IMR-90 (cell line): ENCODE data around the gene OR6B1. TPM values are rescaled to one million over a fixed set of nuclear protein-coding genes. Genes with fewer than 3 reads are reported as not detected.

Source experiments
- ATAC-seq: fragments of 200-7000 bp; cut with Tn5 transposase; 2 replicates; pipeline ENCODE4 v1.9.1; 2020; ENCODE audit warnings: low read depth, mild to moderate bottlenecking, moderate library complexity
- BruUV-seq: library from RNA; stranded (reverse); fragments of 400-500 nt; replicated peaks from 2 replicates; lab custom pipeline; 2021; lab: Mats Ljungman, UMichigan
- CTCF ChIA-PET: fragments of 300-600 bp; formaldehyde crosslinking; extraction: SDS; loops from one replicate; lab custom pipeline; 2021; ENCODE audit warnings: antibody characterized with exemption; lab: Yijun Ruan, JAX
- POLR2A ChIA-PET: fragments of 300-600 bp; sonication (Branson Sonifier 250); formaldehyde crosslinking; loops from one replicate; lab custom pipeline; 2022; ENCODE audit warnings: antibody characterized with exemption; ENCODE audit not compliant: unreplicated experiment; lab: Charles Lee
- DNase-seq: peaks from one replicate; pipeline ENCODE4 v3.0.0; 2013
- H2AFZ ChIP-seq: replicated peaks from 2 replicates; pipeline ENCODE3; 2013; ENCODE audit warnings: low read length, mild to moderate bottlenecking; ENCODE audit not compliant: poor library complexity
- H2AK5ac ChIP-seq: 2 replicates; pipeline ENCODE4 v1.6.1; 2013; ENCODE audit warnings: low read depth, low read length, inconsistent platforms
- H2AK9ac ChIP-seq: replicated peaks from 2 replicates; pipeline ENCODE3; 2013; ENCODE audit warnings: mild to moderate bottlenecking, low read depth, low read length, moderate library complexity; ENCODE audit not compliant: poor library complexity
- H2BK120ac ChIP-seq: 2 replicates; pipeline ENCODE4 v1.6.1; 2013; ENCODE audit warnings: low read depth, low read length, inconsistent platforms
- H2BK15ac ChIP-seq: 3 replicates; pipeline ENCODE4 v1.6.1; 2013; ENCODE audit warnings: low read depth, low read length, inconsistent platforms
- H2BK20ac ChIP-seq: 2 replicates; pipeline ENCODE4 v1.6.1; 2013; ENCODE audit warnings: low read depth, mild to moderate bottlenecking, inconsistent platforms, low read length, moderate library complexity
- H2BK5ac ChIP-seq: 2 replicates; pipeline ENCODE4 v1.6.1; 2013; ENCODE audit warnings: mild to moderate bottlenecking, low read depth, low read length, inconsistent platforms; ENCODE audit not compliant: poor library complexity, severe bottlenecking
- H3K14ac ChIP-seq: replicated peaks from 2 replicates; pipeline ENCODE4 v1.6.1; 2013; ENCODE audit warnings: low read depth, low read length, inconsistent platforms
- H3K18ac ChIP-seq: 2 replicates; pipeline ENCODE4 v1.6.1; 2013; ENCODE audit warnings: low read depth, low read length, control low read depth
- H3K23ac ChIP-seq: 2 replicates; pipeline ENCODE4 v1.6.1; 2013; ENCODE audit warnings: low read depth, low read length, inconsistent platforms
- H3K27ac ChIP-seq: 2 replicates; pipeline ENCODE4 v1.5.1; 2013; ENCODE audit warnings: mild to moderate bottlenecking, control low read depth, low read length; ENCODE audit not compliant: insufficient read depth
- H3K27me3 ChIP-seq: 2 replicates; pipeline ENCODE4 v1.6.1; 2013; ENCODE audit warnings: low read length; ENCODE audit not compliant: control insufficient read depth, insufficient read depth
- H3K36me3 ChIP-seq: 2 replicates; pipeline ENCODE4 v1.6.1; 2013; ENCODE audit warnings: low read length, mixed read lengths; ENCODE audit not compliant: control insufficient read depth, insufficient read depth
- H3K4ac ChIP-seq: 2 replicates; pipeline ENCODE4 v1.6.1; 2013; ENCODE audit warnings: low read depth, low read length, inconsistent platforms
- H3K4me1 ChIP-seq: 2 replicates; pipeline ENCODE4 v1.6.1; 2013; ENCODE audit warnings: low read length, mixed read lengths; ENCODE audit not compliant: control insufficient read depth, insufficient read depth
- H3K4me2 ChIP-seq: 2 replicates; pipeline ENCODE4 v1.6.1; 2013; ENCODE audit warnings: low read depth, mild to moderate bottlenecking, control low read depth, low read length, moderate library complexity
- H3K4me3 ChIP-seq: 2 replicates; pipeline ENCODE4 v1.5.1; 2013; ENCODE audit warnings: low read depth, mild to moderate bottlenecking, control low read depth, low read length, moderate library complexity; ENCODE audit not compliant: insufficient read depth
- H3K56ac ChIP-seq: 2 replicates; pipeline ENCODE4 v1.6.1; 2013; ENCODE audit warnings: low read length, inconsistent platforms; ENCODE audit not compliant: insufficient read depth; ENCODE audit errors: extremely low read depth
- H3K79me1 ChIP-seq, 2 experiments: 2 replicates each; pipeline ENCODE4 v1.6.1; 2013; ENCODE audit warnings: low read length in 2 of 2, inconsistent platforms in 1 of 2, low read depth in 1 of 2
- H3K9ac ChIP-seq: 2 replicates; pipeline ENCODE4 v1.6.1; 2013; ENCODE audit warnings: low read depth, low read length, control low read depth
- H3K9me1 ChIP-seq: 2 replicates; pipeline ENCODE4 v1.6.1; 2013; ENCODE audit warnings: low read length, inconsistent platforms; ENCODE audit not compliant: insufficient read depth
- H3K9me3 ChIP-seq: 2 replicates; pipeline ENCODE4 v1.6.1; 2013; ENCODE audit warnings: low read length; ENCODE audit not compliant: control insufficient read depth, insufficient read depth
- H4K20me1 ChIP-seq: 2 replicates; pipeline ENCODE4 v1.6.1; 2013; ENCODE audit warnings: low read length, inconsistent platforms; ENCODE audit not compliant: insufficient read depth
- H4K5ac ChIP-seq: 2 replicates; pipeline ENCODE4 v1.6.1; 2013; ENCODE audit warnings: mild to moderate bottlenecking, low read depth, low read length, control low read depth
- H4K8ac ChIP-seq, 2 experiments: 2 replicates each; pipeline ENCODE4 v1.6.1; 2013; ENCODE audit warnings: low read depth in 2 of 2, low read length in 2 of 2, control low read depth in 1 of 2, inconsistent platforms in 1 of 2
- H4K91ac ChIP-seq: 2 replicates; pipeline ENCODE4 v1.6.1; 2013; ENCODE audit warnings: low read depth, low read length, inconsistent platforms; ENCODE audit not compliant: insufficient read depth
- BHLHE40 ChIP-seq: fragments of 150-350 bp; IDR thresholded peaks from 2 replicates; pipeline ENCODE4 v1.6.1; 2016; ENCODE audit warnings: mild to moderate bottlenecking, low read depth, low read length
- CEBPB ChIP-seq: IDR thresholded peaks from 2 replicates; pipeline ENCODE4 v1.6.1; 2012; ENCODE audit warnings: low read depth, low read length, improper control_type of control experiment
- CHD1 ChIP-seq: IDR thresholded peaks from 2 replicates; pipeline ENCODE4 v1.6.1; 2012; ENCODE audit warnings: low read depth, low read length, improper control_type of control experiment
- ELK1 ChIP-seq: fragments of 150-350 bp; IDR thresholded peaks from 2 replicates; pipeline ENCODE4 v1.6.1; 2016; ENCODE audit warnings: low read depth, mild to moderate bottlenecking, low read length, moderate library complexity, borderline replicate concordance
- FOS ChIP-seq: fragments of 150-350 bp; IDR thresholded peaks from 2 replicates; pipeline ENCODE4 v1.6.1; 2016; ENCODE audit warnings: low read depth, low read length
- MAFK ChIP-seq: IDR thresholded peaks from 2 replicates; pipeline ENCODE4 v1.6.1; 2012; ENCODE audit warnings: low read depth, low read length, improper control_type of control experiment
- MAZ ChIP-seq: IDR thresholded peaks from 2 replicates; pipeline ENCODE4 v1.6.1; 2012; ENCODE audit warnings: low read depth, mild to moderate bottlenecking, low read length, improper control_type of control experiment, moderate library complexity, borderline replicate concordance
- MXI1 ChIP-seq: IDR thresholded peaks from 2 replicates; pipeline ENCODE4 v1.6.1; 2012; ENCODE audit warnings: low read depth, mild to moderate bottlenecking, low read length, moderate library complexity, borderline replicate concordance
- NFE2L2 ChIP-seq: fragments of 150-350 bp; IDR thresholded peaks from 2 replicates; pipeline ENCODE4 v1.6.1; 2016; ENCODE audit warnings: low read depth, mild to moderate bottlenecking, low read length
- POLR2A ChIP-seq: IDR thresholded peaks from 2 replicates; pipeline ENCODE4 v1.6.1; 2012; ENCODE audit warnings: mild to moderate bottlenecking, low read depth, low read length
- RAD21 ChIP-seq: IDR thresholded peaks from 2 replicates; pipeline ENCODE4 v1.6.1; 2012; ENCODE audit warnings: low read length, improper control_type of control experiment
- RCOR1 ChIP-seq: IDR thresholded peaks from 2 replicates; pipeline ENCODE4 v1.6.1; 2012; ENCODE audit warnings: mild to moderate bottlenecking, low read length, improper control_type of control experiment; ENCODE audit not compliant: insufficient replicate concordance
- RFX5 ChIP-seq: IDR thresholded peaks from 2 replicates; pipeline ENCODE4 v1.8.0; 2012; ENCODE audit warnings: low read depth, mild to moderate bottlenecking, low read length, moderate library complexity
- SMC3 ChIP-seq: fragments of 150-350 bp; IDR thresholded peaks from 2 replicates; pipeline ENCODE4 v1.6.1; 2016; ENCODE audit warnings: low read depth, mild to moderate bottlenecking, antibody characterized with exemption, low read length, moderate library complexity
- USF2 ChIP-seq: fragments of 150-350 bp; IDR thresholded peaks from 2 replicates; pipeline ENCODE4 v1.6.1; 2017; ENCODE audit warnings: mild to moderate bottlenecking, antibody characterized with exemption, low read length, low read depth
- WGBS, 2 experiments: methylation state at CpG; one replicate each; pipeline versions ENCODE4 v1.1.5 to v1.1.7; 2013; ENCODE audit warnings: missing lambda C conversion rate in 2 of 2; ENCODE audit not compliant: insufficient read length in 1 of 2; ENCODE audit errors: extremely low coverage in 2 of 2; 5-methylcytosine and 5-hydroxymethylcytosine counted together
- dilution Hi-C: fragments of 300-500 bp; cut with HindIII; formaldehyde crosslinking; loops from one replicate; pipeline ENCODE4 v1.14.3; 2018; ENCODE audit warnings: low sequenced_read_pairs; ENCODE audit not compliant: unreplicated experiment
- in situ Hi-C: fragments of 300-500 bp; cut with MboI; formaldehyde crosslinking; loops from 3 replicates; pipeline ENCODE4 v1.14.3; 2019; ENCODE audit warnings: low sequenced_read_pairs, inconsistent platforms, mixed read lengths
- intact Hi-C: fragments of 100-400 bp; cut with micrococcal nuclease; formaldehyde crosslinking; loops from 2 replicates; pipeline ENCODE4 v1.10.0; 2022
- polyA plus RNA-seq, 3 experiments: library from polyadenylated mRNA; depleted of rRNA; stranded (reverse); fragments of >200 nt; gene quantifications; 2 replicates each; pipeline ENCODE4 v1.2.3, GENCODE V29; 2012; ENCODE audit warnings: low replicate concordance in 1 of 3
- total RNA-seq: library from RNA; depleted of rRNA; stranded (reverse); fragments of >200 nt; gene quantifications from 2 replicates; pipeline ENCODE4 v1.2.3, GENCODE V29; 2012
- TF ChIP-seq, protein P1 (sequence below): conservative IDR thresholded peaks from 2 replicates; pipeline ENCODE4 v1.5.1; 2012; ENCODE audit warnings: mild to moderate bottlenecking, low read depth, low read length, improper control_type of control experiment

The OR6B1 gene
- total and polyA plus RNA-seq, 2 of the 4 experiments (the other 2 are of a cell fraction), result not detected

DNA sequence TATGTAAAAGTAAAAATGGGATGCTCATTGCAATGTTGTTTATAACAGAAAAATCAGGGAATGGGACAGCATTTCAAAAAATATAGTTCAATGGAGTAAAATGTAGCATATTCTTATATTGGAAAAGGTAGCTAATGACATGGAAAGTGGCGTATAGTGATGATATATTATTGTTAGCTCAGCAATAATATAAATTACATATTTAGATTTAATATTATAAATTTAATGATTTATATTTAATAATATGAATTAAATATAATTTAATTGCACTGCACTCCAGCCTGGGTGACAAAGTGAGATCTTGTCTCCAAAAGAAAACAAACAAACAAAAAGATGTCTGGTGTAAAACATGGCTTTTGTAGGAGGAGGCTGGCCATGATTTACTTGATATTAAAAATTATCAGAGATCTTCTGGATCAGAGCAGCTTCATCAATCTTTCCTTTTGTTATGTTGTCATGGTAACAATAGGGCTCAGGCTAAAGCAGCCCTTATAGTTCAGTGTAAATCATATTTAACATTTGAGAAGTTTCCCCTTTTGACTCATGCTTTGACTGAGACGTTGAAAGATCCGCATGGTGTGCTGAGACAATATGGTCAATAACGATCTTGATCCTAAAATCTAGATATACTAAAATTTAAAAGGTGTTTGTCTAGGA lies 23.2 kb downstream of the OR6B1 start:
- ChIA-PET POLR2A (no interaction called here), CTCF (interaction anchor here (1.2 kb wide), 1 partner anchor 12 kb away, joined by 3 read pairs; no protein-coding TSS in a partner anchor)
- H2AFZ ChIP-seq, result no peak overlapping the region
- H3K9ac ChIP-seq, result no peak overlapping the region
- no peak overlapping the region for H3K4me2 ChIP-seq
- DNase-seq, result no peak
- H2BK15ac ChIP-seq, result no peak overlapping the region
- H4K8ac ChIP-seq, result no peak overlapping the region
- H4K91ac ChIP-seq, result no peak overlapping the region
- no peaks in the 10 kb centered on the region for H3K9me1 ChIP-seq
- no peak overlapping the region for H2BK5ac ChIP-seq
- no peak overlapping the region for H3K18ac ChIP-seq
- TF ChIP-seq SMC3 (no peak), RCOR1 (no peak), FOS (no peak), CHD1 (no peak), CEBPB (no peak), POLR2A (no peak), RFX5 (no peak), ELK1 (no peak), RAD21 (no peak), MAZ (no peak), MXI1 (no peak), BHLHE40 (no peak), MAFK (no peak), NFE2L2 (no peak), USF2 (no peak)
- TF ChIP-seq, protein P1, sequence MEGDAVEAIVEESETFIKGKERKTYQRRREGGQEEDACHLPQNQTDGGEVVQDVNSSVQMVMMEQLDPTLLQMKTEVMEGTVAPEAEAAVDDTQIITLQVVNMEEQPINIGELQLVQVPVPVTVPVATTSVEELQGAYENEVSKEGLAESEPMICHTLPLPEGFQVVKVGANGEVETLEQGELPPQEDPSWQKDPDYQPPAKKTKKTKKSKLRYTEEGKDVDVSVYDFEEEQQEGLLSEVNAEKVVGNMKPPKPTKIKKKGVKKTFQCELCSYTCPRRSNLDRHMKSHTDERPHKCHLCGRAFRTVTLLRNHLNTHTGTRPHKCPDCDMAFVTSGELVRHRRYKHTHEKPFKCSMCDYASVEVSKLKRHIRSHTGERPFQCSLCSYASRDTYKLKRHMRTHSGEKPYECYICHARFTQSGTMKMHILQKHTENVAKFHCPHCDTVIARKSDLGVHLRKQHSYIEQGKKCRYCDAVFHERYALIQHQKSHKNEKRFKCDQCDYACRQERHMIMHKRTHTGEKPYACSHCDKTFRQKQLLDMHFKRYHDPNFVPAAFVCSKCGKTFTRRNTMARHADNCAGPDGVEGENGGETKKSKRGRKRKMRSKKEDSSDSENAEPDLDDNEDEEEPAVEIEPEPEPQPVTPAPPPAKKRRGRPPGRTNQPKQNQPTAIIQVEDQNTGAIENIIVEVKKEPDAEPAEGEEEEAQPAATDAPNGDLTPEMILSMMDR, result no peak
- H4K5ac ChIP-seq, result no peak overlapping the region
- H2AK9ac ChIP-seq, result no peak overlapping the region
- no peak overlapping the region for H3K4ac ChIP-seq
- H3K56ac ChIP-seq, result no peak overlapping the region
- WGBS, 2 experiments, result no CpG with 5 or more reads among the region's 4 CpGs
- no peak overlapping the region for H3K27ac ChIP-seq
- H3K36me3 ChIP-seq, result no peaks in the 10 kb centered on the region
- intact Hi-C loops (no loop called here), in situ Hi-C loops (no loop called here), dilution Hi-C loops (no loop called here)
- BruUV-seq, result no TSS peak
- H3K23ac ChIP-seq, result no peak overlapping the region
- no peaks in the 10 kb centered on the region for H3K79me1 ChIP-seq
- H3K4me3 ChIP-seq, result no peak overlapping the region
- H3K9me3 ChIP-seq, result no peaks in the 10 kb centered on the region
- no peak overlapping the region for H2BK20ac ChIP-seq
- H3K4me1 ChIP-seq, result no peaks in the 10 kb centered on the region
- no peak overlapping the region for H3K14ac ChIP-seq
- no peak overlapping the region for H2AK5ac ChIP-seq
- H3K27me3 ChIP-seq, result peaks cover 2% of the 10 kb centered on the region
- no peak overlapping the region for H2BK120ac ChIP-seq
- ATAC-seq, result no peak
- no peaks in the 10 kb centered on the region for H4K20me1 ChIP-seq
